HG03064 (cell line): ENCODE results near the gene GRID1.
"Not testable (repeated sequence)": the region's sequence is repeated elsewhere in the genome, so short reads cannot be mapped to it uniquely, and the experiment has no call there.

ENCODE experiments used
- ATAC-seq: cut with Tn5 transposase; IDR thresholded peaks from one replicate; pipeline ENCODE4 v1.9.1; 2021; ENCODE audit warnings: low read depth; ENCODE audit not compliant: unreplicated experiment

Gene GRID1

DNA sequence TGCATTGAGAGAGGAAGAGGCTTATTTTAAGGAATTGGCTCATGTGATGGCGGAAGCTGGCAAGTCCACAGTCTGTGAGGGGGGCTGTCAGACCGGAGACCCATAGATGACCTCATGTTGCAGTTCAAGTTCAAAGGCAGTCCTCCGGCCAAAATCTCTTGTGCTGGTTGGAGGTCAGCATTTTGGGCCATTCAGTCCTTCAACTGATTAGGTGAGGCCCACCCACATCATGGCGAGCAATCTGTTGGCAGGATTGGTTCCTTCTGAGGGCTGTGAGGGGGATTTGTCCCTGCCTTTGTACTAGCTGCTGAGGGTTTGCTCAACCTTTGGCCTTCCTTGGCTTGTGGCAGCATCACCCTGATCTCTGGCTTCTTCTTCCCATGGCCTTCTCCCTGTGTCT lies 290.1 kb downstream of the GRID1 start:
- not testable (repeated sequence) for ATAC-seq

DNA sequence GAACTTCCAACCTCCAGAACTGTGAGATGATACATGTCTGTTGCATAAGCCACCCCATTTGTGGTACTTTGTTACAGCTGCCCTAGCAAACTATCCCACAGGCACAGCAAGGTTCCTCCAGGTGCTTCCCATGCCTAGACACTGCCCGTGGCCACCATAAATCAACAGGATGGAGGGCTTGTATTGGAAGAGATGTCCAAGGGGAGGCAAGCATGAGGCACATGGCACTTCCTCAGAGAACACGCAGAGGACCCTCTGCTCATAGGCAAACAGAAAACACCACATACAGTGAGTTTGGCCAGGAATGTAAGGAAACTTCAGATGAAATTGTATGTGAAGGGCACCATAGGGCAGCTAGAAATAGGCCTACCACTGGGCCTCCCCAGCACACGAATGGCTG lies 291.1 kb downstream of the GRID1 start:
- ATAC-seq, result no peak

DNA sequence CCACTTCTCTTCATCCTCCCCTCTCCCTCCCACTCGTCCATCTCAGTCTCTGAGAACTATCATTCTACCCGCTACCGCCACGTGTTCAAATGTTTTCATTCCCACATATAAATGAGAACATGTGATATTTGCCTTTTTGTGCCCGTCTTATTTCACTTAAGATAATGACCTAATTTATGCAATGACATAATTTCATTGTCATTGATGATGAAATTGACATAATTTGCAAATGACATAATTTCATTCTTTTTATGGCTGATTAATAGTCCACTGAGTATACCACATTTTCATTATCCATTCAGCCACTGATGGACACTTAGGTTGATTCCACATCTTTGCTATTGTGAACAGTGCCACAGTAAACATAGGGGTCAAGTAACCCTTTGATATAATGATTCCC lies 292.3 kb downstream of the GRID1 start:
- no peak for ATAC-seq

GRCh38 chr10:86073199-86073977 lies 293.2 kb downstream of the GRID1 start:
- no peak for ATAC-seq

DNA sequence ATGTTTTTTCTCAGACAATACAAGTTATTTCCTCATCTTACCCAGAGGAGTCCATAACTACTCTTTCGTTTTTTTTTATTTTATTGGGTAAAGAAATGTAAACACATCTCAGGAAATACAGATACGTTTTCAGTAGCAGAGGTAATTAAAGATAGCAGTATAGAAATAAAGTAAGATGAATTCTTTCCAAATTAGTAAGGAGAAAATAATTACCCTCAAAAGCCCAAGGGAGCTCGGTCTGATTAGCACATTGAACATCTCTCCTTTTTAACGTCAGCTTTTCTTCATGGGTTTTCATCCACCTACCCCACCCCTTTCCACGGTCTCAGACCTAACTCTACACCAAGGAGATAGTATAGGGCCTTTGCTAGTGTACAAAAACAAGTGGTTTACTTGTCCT lies 294.2 kb downstream of the GRID1 start:
- no peak for ATAC-seq

DNA sequence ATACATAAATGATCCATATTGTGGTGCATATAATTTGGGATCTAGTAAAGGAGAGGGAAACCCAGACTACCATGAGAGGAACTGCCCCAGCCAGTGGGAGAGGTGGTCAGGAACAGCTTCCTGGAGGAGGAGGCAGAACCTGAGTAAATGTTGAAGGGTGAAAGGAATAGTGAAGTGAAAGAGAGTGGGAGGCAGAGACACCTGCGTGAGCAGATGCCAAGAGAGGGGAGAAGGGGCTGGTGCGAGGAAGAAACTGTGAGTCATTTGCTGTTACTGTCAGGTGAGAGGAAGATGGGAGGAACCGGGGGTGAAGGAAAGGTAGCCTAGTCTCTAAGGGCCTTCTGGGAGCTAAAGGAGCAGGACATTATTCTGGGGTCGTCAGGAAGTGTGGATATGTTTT lies 294.8 kb downstream of the GRID1 start:
- ATAC-seq, result no peak

DNA sequence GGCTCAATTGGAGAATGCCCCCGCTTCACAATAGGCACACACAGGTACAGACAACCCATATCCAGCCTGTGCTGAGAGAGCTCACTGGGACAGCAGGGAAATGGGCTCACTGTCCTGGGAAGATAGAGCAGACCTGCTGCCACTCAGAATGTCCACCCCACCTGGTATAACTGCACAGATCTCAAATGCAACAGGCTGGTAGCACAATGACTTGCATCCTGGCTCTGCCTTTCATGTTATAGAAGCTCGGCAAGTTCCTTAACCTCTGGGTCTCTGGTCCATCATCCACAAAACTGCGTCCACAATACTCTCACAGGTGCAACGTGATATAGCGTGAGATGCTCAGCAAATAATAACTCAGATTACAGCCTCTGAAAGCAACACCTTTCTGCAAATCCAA lies 295.4 kb downstream of the GRID1 start:
- no peak for ATAC-seq

DNA sequence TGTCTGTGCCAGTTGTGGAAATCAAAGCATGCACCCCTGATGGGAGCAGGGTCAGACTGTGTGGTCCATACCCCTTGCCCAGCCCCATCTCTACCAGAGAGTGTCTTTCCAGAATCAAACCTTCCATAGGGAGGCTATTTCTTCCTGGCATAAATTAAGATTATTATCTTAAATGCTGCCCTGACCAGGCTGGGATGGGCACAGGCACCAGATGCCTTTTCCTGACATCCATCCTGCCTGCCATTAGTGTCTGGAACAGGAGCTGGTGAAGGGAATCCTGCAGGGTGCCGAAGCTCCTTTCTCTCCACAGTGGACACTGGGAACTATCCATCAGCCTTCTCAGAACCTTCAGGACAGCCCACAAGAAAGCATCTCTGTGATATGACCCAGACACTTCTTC lies 296.3 kb downstream of the GRID1 start:
- ATAC-seq, result no peak

DNA sequence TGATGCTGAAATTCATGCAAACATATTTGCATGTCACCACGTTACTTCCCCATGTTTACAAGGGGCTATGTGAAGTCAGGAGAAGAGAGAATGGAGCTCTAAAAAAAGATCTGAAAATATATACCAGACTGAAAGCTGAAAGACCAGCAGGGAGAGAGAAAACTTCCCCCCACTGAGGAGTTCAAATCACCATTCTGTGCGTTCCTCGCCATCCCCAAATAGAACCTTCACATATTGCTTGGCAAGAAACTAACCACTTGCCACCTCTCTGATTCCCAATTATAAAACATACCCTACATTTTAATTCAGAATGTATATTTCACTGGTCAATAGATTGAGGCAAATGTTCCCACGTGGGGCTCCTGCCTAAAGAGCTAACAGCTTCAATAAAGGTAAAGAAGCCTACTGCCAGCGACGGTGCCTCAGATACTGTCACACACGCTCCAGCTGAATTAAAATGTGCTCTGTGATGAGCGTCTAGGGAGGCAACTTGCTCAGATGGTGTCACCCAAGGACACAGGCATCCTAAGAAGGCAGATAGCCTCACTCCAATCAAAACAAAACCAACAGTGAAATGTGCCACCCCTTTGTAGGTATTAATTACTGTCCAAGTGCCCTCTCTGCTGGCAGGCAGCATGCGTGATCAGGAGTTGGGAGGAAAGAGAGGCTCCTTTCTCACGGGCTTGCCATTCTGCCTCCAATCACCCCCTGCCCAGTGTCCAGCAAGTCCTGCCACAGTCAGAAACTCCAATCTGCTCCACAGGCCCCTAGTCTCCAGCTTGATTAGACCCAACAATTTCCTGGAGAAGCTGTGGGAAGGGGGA lies 298.2 kb downstream of the GRID1 start:
- no peak for ATAC-seq

DNA sequence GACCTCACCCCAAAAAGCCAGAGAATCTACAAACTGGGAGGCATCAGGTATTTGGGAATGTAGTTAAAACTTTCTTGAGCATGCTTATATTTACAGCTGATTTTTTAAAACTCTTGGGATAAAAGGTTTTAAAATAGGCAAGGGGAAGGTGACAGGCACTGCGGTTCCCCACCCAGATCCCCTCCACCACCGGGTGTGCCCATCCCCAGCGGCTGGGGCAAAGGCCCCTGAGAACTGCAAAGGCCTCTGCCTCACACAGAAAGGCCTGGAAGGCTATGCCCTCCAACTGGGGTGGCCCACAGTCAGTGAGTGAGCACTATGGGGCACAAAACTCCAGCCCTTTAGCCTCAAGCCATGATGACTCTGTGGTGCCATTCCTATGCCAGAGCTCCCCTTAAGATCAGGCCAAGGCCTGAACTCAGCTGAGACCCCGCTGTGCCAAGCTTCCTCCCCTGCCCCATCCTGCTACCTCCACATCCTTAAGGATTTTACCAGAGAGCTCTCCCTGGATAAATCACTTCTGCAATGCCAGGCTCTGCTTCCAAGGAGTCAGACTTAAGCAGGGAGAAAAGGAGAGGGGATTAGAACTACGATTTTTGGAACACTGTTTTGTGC lies 299.1 kb downstream of the GRID1 start:
- no peak for ATAC-seq

DNA sequence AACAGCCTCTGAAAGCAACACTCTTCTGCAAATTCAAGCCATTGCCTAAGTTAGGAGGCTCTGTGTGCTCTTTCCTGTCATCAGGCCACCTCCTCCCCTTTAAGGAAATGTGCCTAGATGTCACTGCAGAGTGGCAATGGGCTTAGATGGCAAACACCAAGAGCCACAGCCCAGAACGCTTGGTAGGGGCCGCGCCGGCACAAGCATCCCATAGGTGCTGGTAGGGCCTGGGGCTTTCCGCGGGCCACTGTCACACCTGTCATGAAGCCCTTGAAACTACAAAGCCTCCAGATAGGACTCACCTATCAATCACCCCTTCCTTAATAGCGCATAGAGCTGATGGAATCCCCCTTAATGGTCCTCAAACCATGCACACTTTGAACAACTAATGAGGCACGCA lies 299.9 kb downstream of the GRID1 start:
- ATAC-seq, result no peak

DNA sequence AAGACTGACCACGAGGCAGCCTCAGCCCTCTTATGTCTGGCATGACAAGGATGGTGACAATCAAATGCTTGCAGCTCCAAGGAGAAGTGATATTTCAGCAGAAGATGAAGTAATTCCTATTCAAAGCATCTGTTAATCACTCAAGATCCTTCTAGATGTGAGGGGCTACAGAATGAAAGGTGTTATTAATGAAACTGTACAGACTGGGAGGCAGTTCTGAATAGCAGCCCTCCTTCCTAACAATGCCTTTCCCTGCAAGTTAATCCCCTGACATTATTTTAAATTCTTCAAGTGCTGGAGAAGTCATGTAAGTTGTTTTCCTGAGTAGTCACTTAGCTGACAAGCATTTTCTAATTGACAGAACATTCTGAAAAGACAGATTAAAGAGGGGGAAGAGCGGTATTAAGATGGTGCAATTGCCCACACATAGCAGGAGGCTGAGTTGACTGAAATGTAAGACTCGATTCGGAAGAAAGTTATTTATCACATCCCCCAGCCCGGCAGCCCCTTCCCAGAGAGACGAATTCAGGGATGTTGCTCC lies 300.8 kb downstream of the GRID1 start:
- ATAC-seq, result no peak

- no peak for ATAC-seq
Observed at GRCh38 chr10:86064931-86065662, 301.5 kb downstream of the GRID1 start.

GRCh38 chr10:86064219-86064618 lies 302.4 kb downstream of the GRID1 start:
- ATAC-seq, result no peak

- ATAC-seq, result no peak
Observed at GRCh38 chr10:86063341-86063740, 303.3 kb downstream of the GRID1 start.

DNA sequence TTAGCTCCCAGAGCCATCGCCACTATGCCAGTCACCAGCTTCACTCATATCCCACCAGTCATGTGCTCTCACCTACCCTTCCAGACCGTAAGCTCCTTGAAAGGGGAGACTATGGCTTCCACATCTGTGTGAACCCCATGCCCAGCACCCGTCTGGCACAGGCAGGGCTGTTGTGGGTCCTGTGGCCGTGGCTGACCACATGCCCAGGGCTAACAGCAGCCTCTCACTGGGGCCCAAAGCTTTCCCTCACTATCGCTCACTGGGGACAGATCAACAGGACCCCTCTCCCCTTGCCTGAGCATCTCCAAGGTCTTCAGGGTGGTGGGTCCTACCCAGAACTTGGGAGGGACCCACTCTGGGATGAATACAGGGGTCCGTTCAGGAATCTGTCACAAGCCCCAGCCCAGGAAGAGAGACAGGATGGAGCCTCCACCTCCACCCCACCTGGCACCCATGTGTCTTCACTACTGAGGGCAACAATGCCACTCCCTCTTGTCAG lies 303.9 kb downstream of the GRID1 start:
- ATAC-seq, result no peak

- ATAC-seq, result no peak
Observed at GRCh38 chr10:86062198-86062550, 304.4 kb downstream of the GRID1 start.

DNA sequence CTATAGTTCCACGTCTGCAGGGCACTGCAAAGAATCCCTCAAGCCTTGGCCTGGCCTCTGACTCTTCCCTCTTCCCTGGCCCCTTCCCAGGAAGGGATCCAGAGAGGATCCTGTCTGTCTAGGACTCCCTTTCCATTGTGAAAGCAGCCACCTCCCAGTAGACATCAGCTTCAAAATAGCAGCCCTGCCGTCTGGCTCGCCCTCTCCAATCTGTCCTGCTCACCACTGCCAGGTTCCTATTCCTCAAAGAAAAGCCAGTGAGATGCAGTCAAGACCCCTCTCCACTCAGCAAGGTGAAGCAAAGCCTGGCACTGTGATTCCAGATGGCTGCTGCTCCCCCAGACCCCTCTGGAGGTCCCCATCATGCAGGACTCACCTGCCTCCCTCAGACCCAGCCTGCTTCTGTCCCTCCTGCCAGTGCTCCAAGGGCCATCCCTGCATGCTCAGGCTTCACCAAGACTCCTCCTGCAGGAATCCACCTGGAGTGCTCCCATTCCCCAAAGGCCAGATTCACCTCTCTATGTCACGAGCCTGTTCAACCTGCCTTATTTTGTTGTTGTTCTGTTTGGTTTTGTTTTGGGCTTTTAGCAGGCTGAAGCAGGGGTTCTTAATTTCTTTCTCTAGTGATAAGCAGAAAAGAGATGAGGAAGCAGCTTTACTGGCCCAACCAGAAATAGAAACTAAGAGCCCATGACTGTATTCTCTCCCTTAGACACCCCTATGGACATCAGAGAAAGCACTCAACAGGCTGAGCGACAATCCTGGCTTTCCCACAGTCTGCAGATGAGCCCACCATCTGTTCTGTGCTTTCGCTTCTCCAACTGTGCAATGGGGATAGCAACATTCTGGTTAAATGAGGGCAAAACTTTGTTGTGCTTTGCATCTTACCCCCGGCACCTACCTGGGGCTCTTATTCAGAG lies 305.1 kb downstream of the GRID1 start:
- ATAC-seq, result no peak
